GM12872 (cell line): ENCODE data around the gene SLC29A4.

Experiments
- CTCF ChIP-seq: IDR thresholded peaks from 3 replicates; pipeline ENCODE4 v1.5.1; 2011; ENCODE audit warnings: low read depth, mild to moderate bottlenecking, low read length, moderate library complexity; ENCODE audit not compliant: insufficient read depth

SLC29A4 gene

GRCh38 chr7:5354460-5355232, 71.9 kb downstream of the SLC29A4 start:
- TF ChIP-seq CTCF = no peak
